ENCODE results near the gene LRCH4. TPM values are rescaled to one million over a fixed set of nuclear protein-coding genes. Genes with fewer than 3 reads are reported as not detected.

Gene LRCH4
- total RNA-seq, 2 experiments from 2014 or later = 189 to 217 TPM

DNA sequence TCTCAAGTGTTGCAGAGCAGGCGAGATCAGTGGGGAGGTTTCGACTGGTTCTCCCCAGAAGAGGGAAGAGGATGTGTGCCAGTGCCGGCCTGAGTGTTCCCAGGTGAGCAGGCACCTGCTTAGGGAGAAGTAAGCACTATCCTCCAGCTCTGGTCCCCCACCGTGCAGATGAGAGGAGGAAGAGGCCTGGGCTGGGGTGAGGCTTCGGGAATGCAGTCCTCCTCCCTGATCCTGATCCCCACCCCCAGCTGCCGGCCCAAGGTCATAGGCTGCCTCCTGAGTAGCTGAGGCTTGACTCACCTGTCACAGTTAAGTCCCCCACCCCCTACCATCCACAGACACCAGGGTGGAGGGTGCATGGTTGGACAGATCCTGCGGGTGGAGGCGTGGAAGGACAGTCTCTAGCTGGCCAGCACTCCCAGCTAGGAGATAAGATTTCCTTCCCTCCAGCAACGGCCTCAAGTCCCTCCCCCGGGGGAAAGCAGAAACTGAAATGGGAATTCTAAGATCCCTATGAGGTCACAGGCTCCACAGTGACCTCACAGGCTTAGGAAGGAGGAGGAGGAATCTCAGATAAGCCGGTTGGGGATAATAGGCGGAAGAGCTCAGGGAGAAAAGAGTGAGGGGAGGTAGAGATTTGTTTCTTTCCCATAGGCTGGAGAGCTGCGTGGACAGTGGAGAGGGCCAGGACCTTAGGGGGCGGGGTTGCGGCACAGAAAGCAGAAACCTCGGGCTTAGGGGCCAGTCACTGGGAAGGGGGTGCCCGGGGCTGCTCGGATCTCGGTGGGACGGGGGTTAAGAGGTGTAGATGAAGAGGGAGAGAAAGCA, 1.0 kb downstream of the LRCH4 start:
- Mint-ChIP-seq H3K4me3 (peak overlapping the region; percentile 92), H3K27ac (peak overlapping the region; percentile 92), H3K36me3 (ENCODE audit: low read depth) (peaks cover 12% of the 10 kb centered on the region), H3K27me3 (no peaks in the 10 kb centered on the region), H3K9me3 (no peaks in the 10 kb centered on the region), H3K4me1 (peaks cover 27% of the 10 kb centered on the region)
- POLR2A ChIA-PET = no interaction called here
- CTCF ChIA-PET = interaction anchor here (0.7 to 4.0 kb wide), 24 partner anchors 7 to 121 kb away, joined by 3 to 22 read pairs (median 4); partner anchors contain the start of genes GNB2, MOSPD3 and POP7
- no peak for DNase-seq

DNA sequence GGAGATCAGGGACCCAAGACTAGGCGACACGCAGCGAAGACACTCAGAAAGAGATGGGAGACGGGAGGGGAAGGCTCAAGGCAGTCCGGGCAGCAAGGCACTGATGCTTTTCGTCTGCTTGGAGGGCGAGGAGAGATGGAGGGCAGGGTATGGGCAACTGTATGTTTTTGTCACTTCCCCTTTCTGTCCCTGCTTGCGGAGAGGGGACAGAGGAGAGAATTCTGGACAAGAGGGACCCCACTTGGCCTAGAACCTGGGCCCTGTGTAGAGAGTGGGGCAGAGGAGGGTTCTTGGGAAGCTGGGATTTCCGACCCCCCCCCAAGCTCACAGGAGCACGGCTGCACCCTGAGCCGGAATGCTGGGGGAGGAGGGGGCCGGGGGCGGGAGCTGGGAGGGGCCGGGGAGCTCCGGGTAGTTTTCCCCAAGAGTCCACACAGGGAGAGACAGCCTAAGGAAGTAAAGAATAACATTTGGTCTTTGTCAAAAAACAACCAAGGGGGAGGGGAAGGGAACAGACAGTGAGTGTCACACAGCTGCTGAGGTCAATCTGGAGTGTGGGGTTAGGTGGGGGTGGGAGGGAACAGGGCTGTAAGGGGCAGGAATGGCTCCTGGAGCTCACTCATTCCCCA, 1.8 kb downstream of the LRCH4 start:
- no peak for DNase-seq
- Mint-ChIP-seq H3K36me3 (ENCODE audit: low read depth) (peaks cover 12% of the 10 kb centered on the region), H3K27ac (peak overlapping the region; percentile 92), H3K9me3 (no peaks in the 10 kb centered on the region), H3K27me3 (no peaks in the 10 kb centered on the region), H3K4me3 (peak overlapping the region; percentile 92), H3K4me1 (peaks cover 27% of the 10 kb centered on the region)
- ChIA-PET POLR2A (interaction anchor here (0.7 kb wide), 1 partner anchor 501 kb away, joined by 4 read pairs; no protein-coding TSS in a partner anchor), CTCF (interaction anchor here (0.6 to 4.0 kb wide), 19 partner anchors 8 to 122 kb away, joined by 3 to 22 read pairs (median 5); partner anchors contain the start of genes MOSPD3 and POP7)

DNA sequence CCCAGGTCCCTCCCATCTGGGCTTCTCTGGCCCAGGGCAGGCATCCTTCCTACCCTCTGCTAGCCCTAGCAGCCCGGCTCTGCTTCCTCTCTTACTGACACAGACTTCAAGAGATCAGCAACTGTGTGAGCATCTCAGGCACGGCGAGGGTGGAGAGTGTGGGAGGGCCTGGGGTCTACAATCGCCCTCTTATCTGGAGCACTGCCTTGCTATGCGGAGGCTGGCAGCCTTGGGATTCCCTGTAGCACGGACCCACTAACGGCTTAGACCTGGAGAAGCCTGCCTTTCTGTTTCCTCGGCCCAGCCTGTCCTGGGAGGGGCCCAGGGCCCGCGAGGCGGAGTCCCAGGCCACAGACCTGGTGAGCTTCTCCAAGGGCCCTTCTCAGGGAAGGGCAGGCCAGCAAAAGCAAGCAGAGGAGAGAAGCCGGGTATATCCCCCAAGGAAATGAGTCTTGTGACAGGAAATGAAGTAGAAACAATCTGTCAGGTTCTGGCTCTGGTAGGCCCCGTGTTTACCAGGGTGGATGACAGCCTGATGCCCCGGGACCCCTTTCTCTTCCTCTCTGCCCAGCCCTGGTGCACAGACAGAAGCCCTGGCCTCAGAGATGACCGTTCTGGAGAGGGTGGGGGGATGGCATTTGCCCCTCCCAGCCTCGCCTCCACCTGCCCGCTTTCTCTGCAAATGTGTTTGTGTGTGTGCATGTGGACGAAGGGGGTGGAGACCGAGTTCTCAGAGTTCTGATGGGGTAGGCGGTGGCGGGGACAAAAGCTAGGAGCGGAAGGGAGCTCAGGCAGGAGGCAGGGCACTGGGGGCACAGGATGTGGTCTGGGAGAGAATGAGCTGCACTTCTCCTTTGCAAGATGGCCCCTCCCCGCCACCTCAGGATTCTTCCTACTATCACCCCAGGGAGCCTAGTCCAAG, 2.5 kb downstream of the LRCH4 start:
- no peaks in the 10 kb centered on the region for H3K27me3 Mint-ChIP-seq
- peaks cover 25% of the 10 kb centered on the region for H3K4me1 Mint-ChIP-seq
- ChIA-PET POLR2A (interaction anchor here (0.7 kb wide), 1 partner anchor 501 kb away, joined by 4 read pairs; no protein-coding TSS in a partner anchor), CTCF (interaction anchor here (0.6 to 4.0 kb wide), 12 partner anchors 10 to 103 kb away, joined by 3 to 22 read pairs (median 6); partner anchors contain the start of gene MOSPD3)
- H3K36me3 Mint-ChIP-seq (ENCODE audit: low read depth) = peaks cover 17% of the 10 kb centered on the region
- H3K9me3 Mint-ChIP-seq = no peaks in the 10 kb centered on the region
- DNase-seq = peak; percentile 87
- H3K27ac Mint-ChIP-seq = peak overlapping the region; percentile 92
- H3K4me3 Mint-ChIP-seq = peak overlapping the region; percentile 92

DNA sequence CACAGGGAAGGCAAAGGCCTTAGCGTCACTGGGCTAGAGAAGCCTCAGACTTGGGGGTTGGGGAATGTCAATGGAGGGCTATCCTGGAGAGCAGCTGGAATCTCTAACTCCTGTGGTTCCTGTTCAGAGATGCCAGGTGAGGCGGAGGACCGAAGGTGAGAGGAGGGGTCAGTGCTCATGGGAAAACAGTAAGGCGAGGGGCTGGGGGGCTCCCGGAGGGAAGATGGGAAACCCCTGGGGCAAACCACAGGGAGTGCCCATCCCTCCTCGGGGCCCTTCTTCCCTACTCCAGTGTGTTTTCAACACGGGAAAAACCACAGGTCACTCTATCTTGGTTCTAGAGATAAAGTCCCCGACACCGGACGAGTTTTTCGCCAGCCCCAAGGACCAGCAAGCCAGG, 3.3 kb downstream of the LRCH4 start:
- Mint-ChIP-seq H3K4me1 (peaks cover 20% of the 10 kb centered on the region), H3K27ac (peak overlapping the region; percentile 92), H3K9me3 (no peaks in the 10 kb centered on the region), H3K27me3 (no peaks in the 10 kb centered on the region), H3K36me3 (ENCODE audit: low read depth) (peaks cover 17% of the 10 kb centered on the region), H3K4me3 (peak overlapping the region; percentile 92)
- DNase-seq = no peak
- ChIA-PET POLR2A (no interaction called here), CTCF (interaction anchor here (0.9 to 1.9 kb wide), 5 partner anchors 10 to 102 kb away, joined by 3 to 6 read pairs (median 5); no protein-coding TSS in a partner anchor)

DNA sequence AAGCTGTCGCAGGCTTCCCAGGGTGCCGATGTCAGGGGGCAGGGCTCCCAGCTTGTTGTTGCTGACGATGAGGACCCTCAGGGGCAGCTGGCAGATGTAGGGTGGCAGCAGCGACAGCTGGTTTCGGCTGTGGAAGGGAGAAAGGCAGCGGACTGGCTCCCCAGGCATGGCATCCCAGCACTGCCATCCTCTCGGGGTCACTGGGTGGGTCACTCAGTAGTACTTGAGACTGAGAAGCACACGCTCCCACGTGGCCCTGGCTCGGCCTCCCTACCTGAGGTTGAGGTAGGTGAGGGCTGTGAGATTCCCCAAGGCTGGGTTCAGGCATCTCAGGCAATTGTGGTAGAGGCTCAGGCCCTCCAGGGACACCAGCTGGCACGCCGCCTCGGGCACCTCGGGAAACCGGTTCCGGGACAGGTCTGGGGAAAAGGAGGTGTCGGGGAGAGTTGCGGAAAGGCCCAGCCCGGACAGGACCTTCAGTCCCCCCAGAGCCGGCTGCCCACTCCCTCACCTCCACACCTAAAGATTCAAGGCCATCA, 3.8 kb downstream of the LRCH4 start:
- no peak for DNase-seq
- ChIA-PET CTCF (interaction anchor here (0.5 to 1.9 kb wide), 5 partner anchors 13 to 109 kb away, joined by 3 to 6 read pairs (median 5); no protein-coding TSS in a partner anchor), POLR2A (no interaction called here)
- H3K4me3 Mint-ChIP-seq = peak overlapping the region; percentile 92
- peaks cover 20% of the 10 kb centered on the region for H3K4me1 Mint-ChIP-seq
- H3K9me3 Mint-ChIP-seq = no peaks in the 10 kb centered on the region
- peaks cover 17% of the 10 kb centered on the region for H3K36me3 Mint-ChIP-seq (ENCODE audit: low read depth)
- H3K27me3 Mint-ChIP-seq = no peaks in the 10 kb centered on the region
- H3K27ac Mint-ChIP-seq = peak overlapping the region; percentile 92

DNA sequence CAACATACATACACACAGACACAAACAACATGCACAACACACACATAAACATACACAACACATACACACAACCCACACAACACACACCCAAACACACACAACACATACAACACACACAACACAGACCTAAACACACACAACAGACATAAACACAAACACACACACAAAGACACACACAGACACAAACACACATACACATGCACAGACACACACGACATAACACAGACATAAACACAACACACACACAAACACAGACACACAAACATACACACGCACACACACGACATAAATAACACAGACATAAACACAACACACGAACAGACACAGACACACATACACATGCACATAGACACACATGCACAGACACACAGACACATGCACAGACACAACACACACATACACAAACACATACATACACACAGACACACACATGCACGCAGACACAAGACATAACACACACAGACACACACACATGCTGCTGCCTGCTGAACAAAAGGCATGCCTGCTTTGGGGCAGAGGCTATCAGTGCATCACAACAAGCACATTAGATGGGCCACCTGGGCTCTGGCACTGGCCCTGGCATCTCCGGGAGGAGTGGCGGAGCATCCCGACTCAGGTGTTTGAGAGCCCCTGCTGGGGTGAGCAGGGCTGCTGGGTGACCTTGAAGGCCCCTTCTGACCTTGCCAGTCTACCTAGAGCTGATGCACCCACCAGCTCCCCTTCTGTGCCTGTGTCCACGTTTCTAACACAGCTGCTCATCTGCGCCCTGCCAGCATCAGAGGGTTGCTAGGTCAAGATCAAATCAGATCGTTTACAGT, 5.3 kb downstream of the LRCH4 start:
- ChIA-PET POLR2A (no interaction called here), CTCF (interaction anchor here (0.9 to 1.9 kb wide), 3 partner anchors 17 to 111 kb away, joined by 5 to 6 read pairs (median 5); no protein-coding TSS in a partner anchor)
- no peak for DNase-seq
- Mint-ChIP-seq H3K9me3 (no peaks in the 10 kb centered on the region), H3K27ac (no peak overlapping the region), H3K4me3 (no peak overlapping the region), H3K4me1 (peaks cover 19% of the 10 kb centered on the region), H3K27me3 (no peaks in the 10 kb centered on the region), H3K36me3 (ENCODE audit: low read depth) (peaks cover 22% of the 10 kb centered on the region)

DNA sequence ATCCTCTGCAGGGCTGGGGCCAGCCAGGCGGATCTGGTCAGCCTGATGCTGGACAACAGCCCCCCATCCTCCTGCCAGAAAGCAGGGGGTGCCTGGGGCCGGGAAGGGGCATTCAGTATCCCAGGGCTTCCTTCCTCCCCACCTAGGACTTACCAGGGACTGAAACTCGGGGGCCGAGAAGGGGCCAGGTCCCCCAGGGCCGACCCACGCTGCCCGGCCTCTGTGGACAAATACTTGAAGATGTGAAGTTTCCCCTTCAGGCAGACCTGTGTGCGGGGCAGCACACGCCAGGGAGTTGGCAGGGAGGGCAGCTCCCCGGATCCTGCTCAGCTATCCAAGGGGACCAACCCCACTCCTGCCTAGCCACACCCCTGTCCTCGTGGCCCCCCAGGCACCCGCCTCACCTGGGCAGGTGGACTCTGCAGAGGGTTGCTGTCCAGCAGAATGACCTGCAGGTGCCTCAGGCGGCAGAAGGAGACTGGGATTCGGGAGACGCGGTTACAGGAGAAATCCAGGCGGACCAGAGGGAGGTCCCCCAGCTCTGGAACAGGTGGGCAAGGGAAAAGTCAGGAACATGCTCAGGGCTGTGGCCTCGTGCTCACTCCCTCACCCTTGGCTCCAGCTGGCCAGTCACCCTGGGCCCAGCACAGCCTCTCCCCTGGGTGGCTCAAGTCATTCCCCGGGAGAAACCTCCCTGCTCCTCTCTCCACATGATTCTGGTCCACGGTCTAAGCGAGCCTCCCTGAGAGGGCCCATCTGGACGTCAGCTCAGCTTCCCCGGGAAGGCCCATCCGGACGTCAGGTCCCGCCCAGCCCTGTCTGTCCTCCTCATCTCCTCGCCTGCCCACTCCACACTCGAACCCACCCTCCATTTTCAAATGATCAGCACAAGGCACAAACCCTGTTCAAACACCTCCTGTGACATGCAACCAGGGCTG, 7.4 kb downstream of the LRCH4 start:
- no peak for DNase-seq
- peaks cover 14% of the 10 kb centered on the region for H3K4me1 Mint-ChIP-seq
- no peak overlapping the region for H3K27ac Mint-ChIP-seq
- H3K4me3 Mint-ChIP-seq = no peak overlapping the region
- H3K9me3 Mint-ChIP-seq = no peaks in the 10 kb centered on the region
- ChIA-PET CTCF (interaction anchor here (1.1 to 1.4 kb wide), 4 partner anchors 7 to 24 kb away, joined by 3 to 4 read pairs (median 3); partner anchors contain the start of genes FBXO24 and LRCH4), POLR2A (no interaction called here)
- peaks cover 16% of the 10 kb centered on the region for H3K36me3 Mint-ChIP-seq (ENCODE audit: low read depth)
- H3K27me3 Mint-ChIP-seq = no peaks in the 10 kb centered on the region

DNA sequence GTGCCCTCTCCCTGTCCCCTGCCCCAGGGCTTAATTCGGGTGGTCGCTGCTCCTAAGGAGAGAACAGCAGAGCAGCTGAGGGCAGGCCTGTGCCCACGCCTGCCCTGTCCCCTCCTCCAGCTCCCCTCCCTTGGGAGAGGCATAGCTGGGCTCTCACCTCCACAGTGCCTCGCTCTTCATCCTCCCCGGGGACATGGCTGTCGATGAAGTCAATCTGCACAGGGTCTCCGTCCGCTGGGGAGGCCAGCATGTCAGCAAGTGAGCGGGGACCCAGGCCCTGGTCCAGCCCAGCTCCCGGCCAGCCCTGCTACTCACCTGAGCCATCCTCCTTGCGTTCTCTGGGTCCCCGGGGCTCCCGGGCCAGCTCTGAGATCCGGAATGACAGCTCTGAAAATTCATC, 8.4 kb downstream of the LRCH4 start:
- ChIA-PET CTCF (interaction anchor here (0.6 to 1.4 kb wide), 6 partner anchors 8 to 23 kb away, joined by 3 to 4 read pairs (median 3); partner anchors contain the start of genes FBXO24 and LRCH4), POLR2A (no interaction called here)
- Mint-ChIP-seq H3K4me3 (no peak overlapping the region), H3K27me3 (no peaks in the 10 kb centered on the region), H3K27ac (no peak overlapping the region), H3K36me3 (ENCODE audit: low read depth) (peaks cover 17% of the 10 kb centered on the region), H3K4me1 (peaks cover 4% of the 10 kb centered on the region), H3K9me3 (no peaks in the 10 kb centered on the region)
- DNase-seq = no peak

DNA sequence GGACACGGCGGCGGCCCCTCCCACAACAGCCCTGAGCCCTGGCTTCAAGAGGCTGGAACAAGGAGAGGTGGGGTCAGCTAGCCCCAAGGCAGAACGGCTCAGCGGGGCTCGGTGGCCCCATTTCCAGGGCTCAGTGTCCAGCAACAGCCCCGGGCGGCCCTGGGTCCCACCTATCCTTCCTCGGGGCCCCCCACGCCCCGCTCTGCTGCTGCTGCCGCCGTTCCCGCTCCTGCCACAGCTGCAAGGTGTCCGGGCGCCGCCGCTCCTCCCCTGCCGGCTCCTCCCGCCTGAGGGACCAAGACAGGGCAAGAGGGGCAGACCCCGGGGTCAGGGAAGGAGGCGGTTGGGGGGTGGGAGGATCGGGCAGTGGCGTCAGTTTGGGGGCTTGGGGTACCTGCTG, 8.8 kb downstream of the LRCH4 start:
- Mint-ChIP-seq H3K27ac (no peak overlapping the region), H3K27me3 (no peaks in the 10 kb centered on the region), H3K4me1 (peaks cover 2% of the 10 kb centered on the region), H3K4me3 (no peak overlapping the region), H3K9me3 (no peaks in the 10 kb centered on the region), H3K36me3 (ENCODE audit: low read depth) (peaks cover 15% of the 10 kb centered on the region)
- POLR2A ChIA-PET = no interaction called here
- CTCF ChIA-PET = interaction anchor here (0.6 to 1.3 kb wide), 5 partner anchors 9 to 14 kb away, joined by 3 to 4 read pairs (median 3); partner anchors contain the start of genes FBXO24 and LRCH4
- no peak for DNase-seq

DNA sequence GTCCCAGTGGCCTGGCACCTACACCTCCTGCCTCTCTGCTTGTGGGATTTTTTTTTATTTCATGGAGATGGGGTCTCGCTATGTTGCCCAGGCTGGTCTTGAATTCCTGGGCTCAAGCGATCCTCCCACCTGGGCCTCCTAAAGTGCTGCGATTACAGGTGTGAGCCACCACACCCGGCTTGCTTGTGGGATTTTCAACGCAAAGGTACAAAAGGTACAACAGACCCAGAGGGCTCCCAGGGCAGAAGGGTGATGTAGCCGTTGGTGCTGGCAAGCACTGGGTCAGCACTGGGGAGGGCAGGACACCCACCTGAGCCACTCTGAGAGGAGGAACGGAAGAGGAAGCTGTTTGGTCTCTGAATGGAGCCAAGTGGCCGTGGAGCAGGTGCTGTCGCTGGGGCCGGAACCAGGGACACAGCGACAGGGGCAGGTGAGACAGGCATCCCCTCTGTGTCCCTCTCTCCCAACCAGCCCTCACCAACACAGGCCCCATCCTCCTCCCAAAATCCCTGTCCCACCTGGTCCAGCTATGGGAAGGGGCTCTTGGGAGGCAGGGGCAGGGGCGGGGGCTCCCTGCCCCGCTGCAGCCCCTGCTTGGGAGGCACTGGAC, 9.4 kb downstream of the LRCH4 start:
- Mint-ChIP-seq H3K27me3 (no peaks in the 10 kb centered on the region), H3K9me3 (no peaks in the 10 kb centered on the region), H3K4me3 (no peak overlapping the region), H3K36me3 (ENCODE audit: low read depth) (peaks cover 20% of the 10 kb centered on the region), H3K27ac (no peak overlapping the region), H3K4me1 (peaks cover 8% of the 10 kb centered on the region)
- no peak for DNase-seq
- POLR2A ChIA-PET = no interaction called here
- CTCF ChIA-PET = interaction anchor here (1.2 kb wide), 1 partner anchor 10 kb away, joined by 3 read pairs; no protein-coding TSS in a partner anchor

Measured in activated CD4-positive, alpha-beta T cell treated with anti-CD3 and anti-CD28 coated beads, Interleukin-2, amount 10 ng/mL, durations not matched to agents 7 days and 5 days (primary cell).